Fibroblast of skin of abdomen (primary cell): ENCODE data around the gene PRKG1.
A peak's percentile ranks its signal among the peaks of the same experiment; 100 is the strongest.
"Not testable (repeated sequence)": the region's sequence is repeated elsewhere in the genome, so short reads cannot be mapped to it uniquely, and the experiment has no call there.

Experiments used
- DNase-seq: peaks from one replicate; pipeline ENCODE4 v3.0.0-alpha.2; 2013

Gene PRKG1

GRCh38 chr10:52233351-52233991 lies 1159.2 kb downstream of the PRKG1 start:
- not testable (repeated sequence) for DNase-seq

DNA sequence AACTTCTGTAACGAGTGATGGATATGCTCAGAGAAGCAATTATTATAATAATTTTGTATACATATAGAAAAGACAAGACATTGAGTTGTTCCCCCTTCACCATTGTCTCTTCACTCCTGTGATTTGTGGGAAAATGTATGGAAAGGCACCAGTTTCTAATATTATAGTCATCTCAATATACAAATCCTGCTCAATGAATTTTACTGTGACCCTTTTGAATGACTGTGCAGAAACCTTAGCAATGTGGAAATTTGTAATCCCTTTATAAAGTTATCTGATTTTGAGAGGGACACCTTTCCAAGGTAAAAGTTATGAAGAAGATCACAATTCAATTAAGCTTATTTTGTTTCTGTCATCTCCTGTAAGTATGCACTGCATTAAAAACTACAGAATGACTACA lies 1165.5 kb downstream of the PRKG1 start:
- DNase-seq, result no peak

DNA sequence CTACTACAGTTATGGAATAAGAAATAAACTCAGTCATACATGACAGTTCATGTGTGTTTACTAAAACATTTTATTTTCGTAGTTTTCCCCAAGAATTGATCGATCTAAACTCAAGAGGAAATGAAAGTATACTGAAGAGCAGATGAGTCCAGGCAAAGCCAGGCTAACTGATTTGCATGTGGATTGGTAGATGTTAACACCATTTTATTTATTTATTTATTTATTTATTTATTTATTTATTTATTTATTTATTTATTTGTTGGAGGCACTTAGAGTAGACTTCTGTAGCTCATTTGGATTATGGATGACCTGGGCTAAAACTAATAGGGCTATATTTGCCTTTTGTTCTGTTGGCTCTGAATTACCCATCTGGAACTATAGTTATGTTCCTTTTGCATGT lies 1171.3 kb downstream of the PRKG1 start:
- DNase-seq, result no peak

DNA sequence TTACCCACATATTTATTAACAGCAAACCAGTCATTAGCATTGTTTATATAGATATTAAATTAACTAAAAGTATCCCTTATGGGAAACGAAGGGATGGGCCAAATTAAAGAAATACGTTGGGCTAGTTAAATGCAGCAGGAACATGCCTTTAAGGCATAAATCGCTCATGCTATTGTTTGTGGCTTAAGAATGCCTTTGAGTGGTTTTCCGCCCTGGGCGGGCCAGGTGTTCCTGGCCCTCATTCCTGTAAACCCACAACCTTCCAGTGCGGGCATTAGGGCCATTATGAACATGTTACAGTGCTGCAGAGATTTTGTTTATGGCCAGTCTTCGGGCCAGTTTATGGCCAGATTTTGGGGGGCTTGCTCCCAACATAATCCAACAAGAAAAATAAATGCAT lies 1173.6 kb downstream of the PRKG1 start:
- DNase-seq, result not testable (repeated sequence)

DNA sequence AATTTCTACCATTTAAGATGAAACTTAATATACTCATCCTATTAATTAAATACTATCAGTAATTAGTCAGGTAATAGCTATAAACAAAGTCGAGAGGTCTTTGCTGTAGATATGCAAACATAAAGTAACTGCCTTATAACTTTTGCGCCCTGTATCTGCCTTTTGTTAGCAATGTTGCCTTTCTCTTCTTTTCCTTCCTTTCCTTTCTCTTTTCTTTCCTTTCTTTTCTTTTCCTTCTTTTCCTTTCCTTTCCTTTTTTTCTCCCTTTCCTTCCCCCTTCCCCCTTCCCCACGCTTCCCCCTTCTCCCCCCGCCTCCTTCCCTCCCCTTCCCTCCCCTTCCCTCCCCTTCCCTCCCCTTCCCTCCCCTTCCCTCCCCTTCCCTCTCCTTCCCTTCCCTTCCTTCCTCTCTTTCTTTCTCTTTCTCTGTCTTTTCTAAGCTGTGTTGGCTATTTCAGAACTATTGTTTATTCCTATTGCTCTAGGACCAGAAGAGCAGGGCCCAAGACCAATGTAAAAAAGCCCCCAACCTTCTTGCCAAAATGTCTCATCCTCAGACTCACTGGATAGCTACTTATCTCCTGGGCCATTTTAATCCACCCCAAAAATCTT lies 1174.5 kb downstream of the PRKG1 start:
- DNase-seq, result no peak

GRCh38 chr10:52249850-52250395 lies 1175.6 kb downstream of the PRKG1 start:
- no peak for DNase-seq

DNA sequence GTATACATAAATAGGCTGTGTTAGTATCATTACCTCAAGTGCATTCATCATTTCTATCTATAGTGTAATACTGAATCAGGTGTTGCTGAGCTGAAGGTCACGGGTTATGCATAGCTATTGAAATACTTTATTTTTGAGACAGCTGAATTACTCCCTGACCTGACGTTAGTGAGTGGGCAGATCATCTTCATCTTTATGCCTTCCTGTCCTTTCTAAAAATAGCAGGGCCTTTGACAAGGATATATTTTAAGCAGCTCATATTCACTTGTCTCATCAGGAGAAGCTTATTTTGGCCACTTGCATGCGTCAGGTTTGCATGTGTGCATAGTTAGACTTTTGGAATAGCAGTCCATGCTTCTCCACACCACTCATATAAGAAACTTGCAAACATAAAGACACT lies 1176.2 kb downstream of the PRKG1 start:
- DNase-seq, result no peak

DNA sequence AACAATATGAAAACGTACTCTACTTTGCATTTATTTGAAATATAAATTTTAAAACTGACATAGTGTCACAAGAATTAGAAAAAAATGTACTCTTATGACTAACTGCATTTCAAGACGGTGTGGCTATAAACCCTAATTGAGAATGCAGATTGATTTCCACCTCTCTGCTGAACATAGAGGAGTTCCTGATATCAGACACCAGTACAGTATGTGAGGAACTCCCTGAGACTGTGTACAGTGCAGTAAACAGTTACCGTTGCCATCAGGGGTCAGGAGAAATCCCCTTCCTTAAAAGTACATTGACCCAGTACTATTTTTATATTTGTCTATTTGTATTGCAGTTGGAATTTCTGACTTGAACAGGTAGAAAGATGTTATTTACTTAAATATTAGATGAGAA lies 1178.0 kb downstream of the PRKG1 start:
- no peak for DNase-seq

DNA sequence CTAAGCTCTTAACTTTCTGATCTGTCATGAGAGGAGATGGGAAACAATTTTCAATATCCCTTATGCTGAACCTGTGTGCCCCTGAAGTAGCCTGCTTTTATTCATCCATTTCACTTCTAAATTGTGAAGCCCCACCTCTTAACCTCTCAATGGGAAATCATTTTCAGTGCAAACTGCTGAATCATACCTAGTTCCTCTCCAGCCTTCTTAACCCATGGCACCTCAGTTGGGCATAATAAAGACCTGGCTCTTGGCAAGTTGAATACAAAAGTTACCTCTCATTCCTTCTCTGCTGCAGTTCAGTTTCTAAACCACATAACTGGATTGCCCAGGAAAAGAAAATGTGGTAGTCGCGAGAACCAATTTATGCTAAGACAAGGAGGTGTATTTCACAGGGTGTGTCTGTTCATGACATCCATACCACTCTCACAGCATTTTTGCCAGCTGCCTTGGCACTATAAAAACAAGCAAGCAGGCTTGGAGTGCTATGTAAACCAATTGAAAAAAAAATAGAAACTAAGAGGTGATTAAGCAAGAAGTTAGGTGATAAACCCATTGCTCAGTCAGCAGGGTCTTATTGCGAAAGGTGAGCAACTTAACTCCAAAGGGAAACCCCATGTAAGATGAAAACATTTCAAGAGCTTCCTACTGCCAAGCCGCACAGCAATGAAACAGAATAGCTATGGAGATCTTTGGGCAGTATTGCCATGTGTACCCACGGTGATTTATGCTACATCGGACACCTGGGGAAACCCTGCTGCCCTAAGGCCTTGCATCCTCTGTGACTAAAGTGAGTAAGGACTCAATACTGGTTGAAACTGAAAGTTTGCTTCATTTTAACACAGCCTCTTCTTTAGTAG lies 1182.8 kb downstream of the PRKG1 start:
- no peak for DNase-seq

GRCh38 chr10:52257692-52258075 lies 1183.4 kb downstream of the PRKG1 start:
- no peak for DNase-seq

DNA sequence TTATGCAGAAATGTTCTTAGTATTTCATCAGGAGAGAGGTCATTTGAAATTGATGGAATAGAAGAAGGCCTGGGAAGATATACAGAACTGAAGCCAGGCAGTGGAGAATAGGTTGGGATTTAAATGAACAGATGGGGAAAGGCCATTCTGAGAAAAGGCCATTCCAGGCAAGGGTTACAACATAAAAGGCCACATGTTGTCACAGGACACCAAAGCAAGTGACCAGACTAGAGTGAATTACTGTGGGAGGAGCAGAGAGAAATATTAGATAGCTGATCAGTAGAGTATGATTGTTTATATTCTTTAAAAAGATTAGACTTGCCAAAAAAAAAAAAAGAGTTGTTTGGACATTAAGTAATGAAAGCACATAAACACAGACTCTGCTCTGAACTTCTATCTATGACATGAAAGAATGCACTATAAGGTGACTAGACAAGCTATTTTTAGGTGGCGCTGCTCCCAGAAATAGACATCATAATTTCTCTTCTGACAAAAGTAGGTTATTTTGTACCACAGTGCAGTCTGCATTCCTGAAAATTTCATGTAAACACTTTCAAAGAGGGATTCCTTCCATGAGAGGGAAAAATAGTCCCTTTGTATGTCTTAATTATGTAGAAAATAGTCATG lies 1184.6 kb downstream of the PRKG1 start:
- DNase-seq, result peak; percentile 38

DNA sequence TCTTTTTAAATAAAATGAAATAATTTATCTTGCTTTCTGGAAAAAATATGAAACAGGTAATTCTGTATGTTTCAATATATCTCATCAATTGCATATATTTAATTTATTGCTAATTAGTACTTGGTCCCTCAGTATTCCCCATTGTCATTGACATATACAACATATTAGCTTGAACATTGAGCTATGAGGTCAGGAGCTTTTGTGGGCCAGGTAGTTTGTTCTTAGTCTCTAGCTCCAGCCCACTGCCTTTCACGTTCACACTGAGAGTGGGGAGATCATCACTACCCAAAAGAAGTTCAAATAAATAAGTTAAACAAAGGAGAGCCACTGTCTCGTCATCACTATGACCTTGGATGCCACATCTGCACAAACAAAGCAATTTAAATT lies 1185.1 kb downstream of the PRKG1 start:
- DNase-seq, result no peak

GRCh38 chr10:52261362-52261761 lies 1187.1 kb downstream of the PRKG1 start:
- DNase-seq, result no peak

DNA sequence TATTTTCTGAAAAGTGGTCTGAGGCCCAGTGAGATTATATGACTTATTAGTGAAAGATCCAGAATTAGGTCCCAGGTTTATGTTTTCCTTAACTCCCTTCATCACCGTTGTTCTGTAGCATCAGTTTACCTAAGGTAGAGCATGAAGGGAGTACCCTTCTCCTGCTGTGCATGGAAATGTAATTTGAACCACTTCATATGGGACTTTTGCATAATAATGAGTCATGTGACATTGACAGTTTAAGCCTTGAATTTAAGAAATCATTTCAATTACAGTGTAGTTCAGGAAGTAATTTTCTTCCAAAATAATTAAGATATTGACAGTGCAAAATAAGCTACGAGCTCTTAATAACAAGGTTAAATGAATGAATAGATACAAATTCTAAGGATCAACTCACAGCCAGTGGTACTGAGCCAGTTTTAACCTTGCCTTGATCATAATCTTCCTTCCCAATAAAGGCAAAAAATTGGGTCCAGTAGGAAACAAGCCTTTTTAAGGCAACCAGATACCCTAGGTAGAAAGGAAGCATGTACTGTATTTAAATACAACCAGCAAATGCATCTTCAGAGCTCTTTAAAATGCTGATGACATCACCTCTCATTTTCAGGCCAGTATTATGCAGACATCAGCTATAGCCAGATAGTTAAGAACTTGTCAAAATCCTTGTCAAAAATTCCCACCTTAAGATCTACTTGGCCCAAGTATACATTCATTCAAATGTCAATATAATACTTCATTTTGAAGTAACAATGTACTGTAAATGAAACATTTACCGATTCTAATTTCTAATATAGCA lies 1191.0 kb downstream of the PRKG1 start:
- no peak for DNase-seq

GRCh38 chr10:52266858-52267257 lies 1192.6 kb downstream of the PRKG1 start:
- DNase-seq, result no peak

GRCh38 chr10:52268790-52269189 lies 1194.5 kb downstream of the PRKG1 start:
- no peak for DNase-seq

- no peak for DNase-seq
Observed at GRCh38 chr10:52269233-52269632, 1194.9 kb downstream of the PRKG1 start.

DNA sequence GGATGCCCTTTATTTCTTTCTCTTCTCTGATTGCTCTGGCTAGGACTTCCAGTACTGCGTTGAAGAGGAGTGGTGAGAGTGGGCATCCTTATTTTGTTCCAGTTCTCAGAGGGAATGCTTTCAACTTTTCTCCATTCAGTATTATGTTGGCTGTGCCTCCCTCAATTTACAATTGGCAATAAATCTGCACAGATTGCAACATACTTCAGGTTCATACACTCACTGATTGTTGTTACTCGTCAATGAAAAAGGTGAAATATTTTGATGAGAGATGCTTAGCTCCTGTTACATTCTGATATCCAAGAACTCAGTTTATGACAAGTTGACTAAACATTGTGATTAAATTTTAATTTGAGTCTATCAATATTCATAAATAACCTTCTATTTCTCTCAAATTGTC lies 1201.9 kb downstream of the PRKG1 start:
- no peak for DNase-seq

GRCh38 chr10:52276986-52277385 lies 1202.7 kb downstream of the PRKG1 start:
- peak; percentile 64 for DNase-seq

GRCh38 chr10:52279546-52279945 lies 1205.3 kb downstream of the PRKG1 start:
- DNase-seq, result no peak

- DNase-seq, result no peak
Observed at GRCh38 chr10:52280051-52280450, 1205.8 kb downstream of the PRKG1 start.

DNA sequence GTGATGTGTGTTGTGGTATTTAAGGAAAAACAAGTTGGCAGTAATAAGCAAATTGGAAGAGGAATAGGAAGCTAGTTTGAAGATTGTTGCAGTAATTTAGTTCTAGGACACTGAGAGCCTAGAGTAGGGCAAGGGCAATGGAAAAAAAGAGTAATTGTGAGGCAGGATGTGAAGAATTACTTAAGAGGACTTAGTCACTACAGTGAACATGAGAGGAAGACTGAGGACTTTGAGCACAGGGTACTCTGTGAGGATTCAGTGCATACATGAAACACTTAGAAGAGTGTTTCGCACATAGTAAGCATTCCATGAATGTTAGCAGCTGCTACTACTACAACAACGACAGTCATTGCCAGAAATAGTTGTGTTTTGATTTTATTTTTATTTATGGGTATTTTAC lies 1208.9 kb downstream of the PRKG1 start:
- peak; percentile 21 for DNase-seq
